HEK293 (cell line): ENCODE data around the gene ASPSCR1.

Source experiments
- ZNF274 ChIP-seq, 2 experiments: fragments of 200-500 bp in 1 of 2; fragments of 450-650 bp in 1 of 2; sonication (Bioruptor generic) in 1 of 2; formaldehyde crosslinking in 1 of 2; IDR thresholded peaks; 2 replicates each; pipeline versions ENCODE4 v1.5.1 to v1.6.1; 2014 to 2016; ENCODE audit warnings: borderline replicate concordance in 1 of 2, inconsistent platforms in 1 of 2, low read length in 1 of 2, missing biosample characterization in 1 of 2, missing genetic modification characterization in 1 of 2
- ZSCAN30 ChIP-seq: fragments of 450-650 bp; IDR thresholded peaks from 2 replicates; pipeline ENCODE4 v1.5.1; 2018; ENCODE audit warnings: missing biosample characterization, mild to moderate bottlenecking, missing genetic modification characterization, moderate library complexity

- TF ChIP-seq ZSCAN30 (tag by site-specific recombination) (no peak), ZNF274 (IDR thresholded peaks at IDR 0.05; ENCODE audit: low read length) (no peak), ZNF274 (tag by site-specific recombination; IDR thresholded peaks at IDR 0.05; ENCODE audit: borderline replicate concordance) (no peak)
Observed at GRCh38 chr17:82055965-82056728, 78.7 kb downstream of the ASPSCR1 start.
